Tibial artery (tissue), 4 donors: ENCODE data around the gene LCP1.

ENCODE experiments used
- DNase-seq, 2 donors: peaks; one replicate each; pipeline ENCODE4 v3.0.0-alpha.2; 2019
- H3K27ac ChIP-seq, 2 donors: fragments of 200-600 bp; sonication (generic) in 1 of 2; 1 replicate in 1 of 2; 2 replicates in 1 of 2; pipeline ENCODE4 v1.5.1; 2018 to 2019; ENCODE audit warnings: mild to moderate bottlenecking in 1 of 2
- H3K27me3 ChIP-seq, 2 donors: fragments of 200-600 bp; sonication (generic) in 1 of 2; one replicate each; pipeline versions ENCODE4 v1.5.1 to v1.6.0; 2016 to 2019
- H3K36me3 ChIP-seq, 3 donors: fragments of 200-600 bp; sonication (generic) in 2 of 3; one replicate each; pipeline ENCODE4 v1.5.1; 2016 to 2019; ENCODE audit warnings: mild to moderate bottlenecking in 2 of 3
- H3K4me1 ChIP-seq, 4 donors: fragments of 200-600 bp; sonication (generic) in 2 of 4; 1 replicate in 3 of 4; 2 replicates in 1 of 4; pipeline ENCODE4 v1.5.1; 2016 to 2019
- H3K4me3 ChIP-seq, 2 donors: fragments of 200-600 bp; sonication (generic) in 1 of 2; 1 replicate in 1 of 2; 2 replicates in 1 of 2; pipeline ENCODE4 v1.5.1; 2018 to 2019; ENCODE audit warnings: mild to moderate bottlenecking in 2 of 2
- H3K9me3 ChIP-seq, 3 donors: fragments of 200-600 bp; sonication (generic) in 1 of 3; one replicate each; pipeline ENCODE4 v1.5.1; 2016 to 2019
- CTCF ChIP-seq, 2 experiments: fragments of 200-600 bp in 1 of 2; fragments of 450-650 bp in 1 of 2; IDR thresholded peaks; one replicate each; pipeline ENCODE4 v1.5.1; 2017 to 2019; ENCODE audit warnings: antibody characterized with exemption in 2 of 2, mild to moderate bottlenecking in 1 of 2, moderate library complexity in 1 of 2
- intact Hi-C: fragments of 100-400 bp; cut with DNase I; formaldehyde crosslinking; loops from one replicate; pipeline ENCODE4 v1.15.0; 2023; ENCODE audit warnings: low total_unique reads

LCP1 gene

GRCh38 chr13:46146898-46147297, 35.1 kb downstream of the LCP1 start:
- Histone ChIP-seq H3K4me3 (no peak overlapping the region), H3K4me1 (no peaks in the 10 kb centered on the region), H3K9me3 (no peaks in the 10 kb centered on the region), H3K27ac (no peak overlapping the region), H3K36me3 (no peaks in the 10 kb centered on the region), H3K27me3 (no peaks in the 10 kb centered on the region)
- TF ChIP-seq CTCF (IDR thresholded peaks at IDR 0.05), result no peak
- intact Hi-C loops, result no loop called here
- no peak for DNase-seq

GRCh38 chr13:46145950-46146349, 36.0 kb downstream of the LCP1 start:
- DNase-seq, result no peak
- Histone ChIP-seq H3K27ac (no peak overlapping the region), H3K27me3 (no peaks in the 10 kb centered on the region), H3K4me1 (no peaks in the 10 kb centered on the region), H3K36me3 (no peaks in the 10 kb centered on the region), H3K9me3 (no peaks in the 10 kb centered on the region), H3K4me3 (no peak overlapping the region)
- intact Hi-C loops, result no loop called here
- no peak for TF ChIP-seq CTCF (IDR thresholded peaks at IDR 0.05)

GRCh38 chr13:46145135-46145534, 36.8 kb downstream of the LCP1 start:
- H3K27ac ChIP-seq, result no peak overlapping the region
- no peak for TF ChIP-seq CTCF (IDR thresholded peaks at IDR 0.05)
- no peaks in the 10 kb centered on the region for H3K36me3 ChIP-seq
- no peak overlapping the region for H3K4me3 ChIP-seq
- intact Hi-C loops, result no loop called here
- H3K4me1 ChIP-seq, result no peaks in the 10 kb centered on the region
- no peak for DNase-seq
- H3K27me3 ChIP-seq, result no peaks in the 10 kb centered on the region
- H3K9me3 ChIP-seq, result no peaks in the 10 kb centered on the region

- no peak for TF ChIP-seq CTCF (IDR thresholded peaks at IDR 0.05)
- Histone ChIP-seq H3K36me3 (no peaks in the 10 kb centered on the region), H3K4me3 (no peak overlapping the region), H3K9me3 (no peaks in the 10 kb centered on the region), H3K27ac (no peak overlapping the region), H3K27me3 (no peaks in the 10 kb centered on the region), H3K4me1 (no peaks in the 10 kb centered on the region)
- no peak for DNase-seq
- intact Hi-C loops, result no loop called here
Observed at GRCh38 chr13:46143184-46143701, 38.7 kb downstream of the LCP1 start.

GRCh38 chr13:46142776-46143175, 39.2 kb downstream of the LCP1 start:
- H3K27me3 ChIP-seq, result no peaks in the 10 kb centered on the region

More at GRCh38 chr13:46142776-46143175, 39.2 kb downstream of the LCP1 start:
- no peaks in the 10 kb centered on the region for H3K36me3 ChIP-seq
- no peaks in the 10 kb centered on the region for H3K4me1 ChIP-seq
- no peak for TF ChIP-seq CTCF (IDR thresholded peaks at IDR 0.05)
- no peak overlapping the region for H3K27ac ChIP-seq
- H3K4me3 ChIP-seq, result no peak overlapping the region
- no peak for DNase-seq
- H3K9me3 ChIP-seq, result no peaks in the 10 kb centered on the region
- intact Hi-C loops, result no loop called here
